ENCODE results near the gene FAM131B. TPM values are rescaled to one million over a fixed set of nuclear protein-coding genes. Genes with fewer than 3 reads are reported as not detected.

FAM131B gene
- total and polyA plus RNA-seq, 4 donors, result 0.18 to 1.1 (median 0.54) TPM

GRCh38 chr7:143384148-143384547, 21.6 kb upstream of the FAM131B start:
- ATAC-seq (ENCODE audit: insufficient read depth, low FRiP score) (no peak), DNase-seq (no peak)
- Histone ChIP-seq H3K4me1 (ENCODE audit: control insufficient read depth in 5 of 5, insufficient read depth in 5 of 5, low read length in 5 of 5) (peaks cover 15 to 52% (median 36%) of the 10 kb centered on the region in 5 donors), H3K4me3 (no peak overlapping the region), H3K27ac (ENCODE audit: low read depth in 1 of 2, low read length in 1 of 2) (peak overlapping the region in 1 of 2 donors; percentile 62), H3K9me3 (ENCODE audit: control insufficient read depth in 4 of 4, insufficient read depth in 3 of 4, low read length in 3 of 4) (no peaks in the 10 kb centered on the region), H3K9ac (ENCODE audit: insufficient read depth in 1 of 2, low read length in 2 of 2) (peak overlapping the region in 1 of 2 donors; percentile 73), H3K36me3 (ENCODE audit: control insufficient read depth in 4 of 4, insufficient read depth in 4 of 4, low read length in 4 of 4) (peaks cover under 1 to 47% (median 29%) of the 10 kb centered on the region in 4 donors), H3K27me3 (ENCODE audit: control insufficient read depth in 3 of 3, insufficient read depth in 3 of 3, low read length in 2 of 3) (no peaks in the 10 kb centered on the region)
- whole genome bisulfite sequencing, 2 donors, result 36 to 46% methylated on average over 5 of the region's 5 CpGs
- TF ChIP-seq CTCF (IDR thresholded peaks at IDR 0.05; ENCODE audit: control extremely low read depth, extremely low read depth), result no peak

- peak overlapping the region in 1 of 2 donors; percentile 73 for H3K9ac ChIP-seq (ENCODE audit: insufficient read depth in 1 of 2, low read length in 2 of 2)
- DNase-seq, result no peak
Measured at GRCh38 chr7:143383642-143383957, 21.1 kb upstream of the FAM131B start.

GRCh38 chr7:143382791-143383641, 20.5 kb upstream of the FAM131B start:
- H3K27me3 ChIP-seq (ENCODE audit: control insufficient read depth in 3 of 3, insufficient read depth in 3 of 3, low read length in 2 of 3), result no peaks in the 10 kb centered on the region
- peak overlapping the region; percentile 81 for H3K4me3 ChIP-seq
- DNase-seq, result no peak
- peaks cover 15 to 54% (median 36%) of the 10 kb centered on the region in 5 donors for H3K4me1 ChIP-seq (ENCODE audit: control insufficient read depth in 5 of 5, insufficient read depth in 5 of 5, low read length in 5 of 5)
- 79 to 86% methylated on average over 15 of the region's 15 CpGs for WGBS, 2 donors
- H3K9me3 ChIP-seq (ENCODE audit: control insufficient read depth in 4 of 4, insufficient read depth in 3 of 4, low read length in 3 of 4), result no peaks in the 10 kb centered on the region
- ATAC-seq (ENCODE audit: insufficient read depth, low FRiP score), result no peak
- H3K9ac ChIP-seq (ENCODE audit: insufficient read depth in 1 of 2, low read length in 2 of 2), result peak overlapping the region in 1 of 2 donors; percentile 73
- peak overlapping the region; percentile 90 to 99 for H3K27ac ChIP-seq (ENCODE audit: low read depth in 1 of 2, low read length in 1 of 2)
- peaks cover 0 to 38% (median 22%) of the 10 kb centered on the region in 4 donors for H3K36me3 ChIP-seq (ENCODE audit: control insufficient read depth in 4 of 4, insufficient read depth in 4 of 4, low read length in 4 of 4)
- no peak for TF ChIP-seq CTCF (IDR thresholded peaks at IDR 0.05; ENCODE audit: control extremely low read depth, extremely low read depth)

More at GRCh38 chr7:143383642-143383957, 21.1 kb upstream of the FAM131B start:
- Histone ChIP-seq H3K4me3 (no peak overlapping the region), H3K27ac (ENCODE audit: low read depth in 1 of 2, low read length in 1 of 2) (peak overlapping the region in 1 of 2 donors; percentile 78), H3K4me1 (ENCODE audit: control insufficient read depth in 5 of 5, insufficient read depth in 5 of 5, low read length in 5 of 5) (peaks cover 15 to 54% (median 36%) of the 10 kb centered on the region in 5 donors), H3K36me3 (ENCODE audit: control insufficient read depth in 4 of 4, insufficient read depth in 4 of 4, low read length in 4 of 4) (peaks cover 0 to 42% (median 25%) of the 10 kb centered on the region in 4 donors), H3K9me3 (ENCODE audit: control insufficient read depth in 4 of 4, insufficient read depth in 3 of 4, low read length in 3 of 4) (no peaks in the 10 kb centered on the region), H3K27me3 (ENCODE audit: control insufficient read depth in 3 of 3, insufficient read depth in 3 of 3, low read length in 2 of 3) (no peaks in the 10 kb centered on the region)
- ATAC-seq (ENCODE audit: insufficient read depth, low FRiP score), result no peak
- TF ChIP-seq CTCF (IDR thresholded peaks at IDR 0.05; ENCODE audit: control extremely low read depth, extremely low read depth), result no peak
- 65 to 70% methylated on average over 1 of the region's 1 CpG for WGBS, 2 donors

Data from lung (tissue), 12 donors.